Activated naive CD4-positive, alpha-beta T cell treated with anti-CD3 and anti-CD28 coated beads, Interleukin-2, amount 50 U/mL, for 16 hours (primary cell): ENCODE measurements around the gene CCBE1.

Experiments used
- DNase-seq: peaks from one replicate; pipeline ENCODE4 v3.0.0-alpha.2; 2020

CCBE1 gene

DNA sequence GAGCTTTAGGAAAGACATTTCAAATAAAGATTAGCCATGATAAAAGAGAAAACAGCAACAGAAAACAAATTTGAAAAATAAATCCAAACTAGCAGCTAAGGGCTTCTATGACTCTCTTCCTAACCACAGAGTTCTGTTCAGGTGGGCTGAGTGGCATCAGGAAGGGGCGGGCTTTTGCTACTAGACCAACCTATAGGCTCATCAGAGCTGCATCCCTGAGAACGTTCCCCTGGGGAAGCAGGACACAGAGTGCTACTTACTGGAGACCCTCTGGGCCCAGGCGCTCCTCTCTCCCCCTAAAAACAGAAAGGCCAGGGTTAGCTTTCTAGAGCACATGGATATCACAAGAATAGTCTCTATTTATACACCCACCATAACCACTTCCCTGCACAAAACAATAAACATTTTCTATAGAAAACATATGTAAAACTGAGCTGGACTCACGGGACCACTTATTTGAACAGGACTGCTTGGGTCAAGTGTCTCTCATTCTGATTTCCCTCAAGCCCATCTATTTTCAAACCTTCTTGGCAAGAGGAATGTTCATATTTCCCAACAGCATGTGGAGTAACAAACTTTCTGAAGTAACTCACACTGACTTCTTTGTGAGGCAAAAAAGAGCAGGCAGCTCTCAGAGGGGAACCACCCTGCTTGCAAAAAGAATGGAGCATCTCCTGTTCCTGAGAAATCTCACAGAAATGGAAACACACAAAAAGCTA lies 259.2 kb downstream of the CCBE1 start:
- no peak for DNase-seq

DNA sequence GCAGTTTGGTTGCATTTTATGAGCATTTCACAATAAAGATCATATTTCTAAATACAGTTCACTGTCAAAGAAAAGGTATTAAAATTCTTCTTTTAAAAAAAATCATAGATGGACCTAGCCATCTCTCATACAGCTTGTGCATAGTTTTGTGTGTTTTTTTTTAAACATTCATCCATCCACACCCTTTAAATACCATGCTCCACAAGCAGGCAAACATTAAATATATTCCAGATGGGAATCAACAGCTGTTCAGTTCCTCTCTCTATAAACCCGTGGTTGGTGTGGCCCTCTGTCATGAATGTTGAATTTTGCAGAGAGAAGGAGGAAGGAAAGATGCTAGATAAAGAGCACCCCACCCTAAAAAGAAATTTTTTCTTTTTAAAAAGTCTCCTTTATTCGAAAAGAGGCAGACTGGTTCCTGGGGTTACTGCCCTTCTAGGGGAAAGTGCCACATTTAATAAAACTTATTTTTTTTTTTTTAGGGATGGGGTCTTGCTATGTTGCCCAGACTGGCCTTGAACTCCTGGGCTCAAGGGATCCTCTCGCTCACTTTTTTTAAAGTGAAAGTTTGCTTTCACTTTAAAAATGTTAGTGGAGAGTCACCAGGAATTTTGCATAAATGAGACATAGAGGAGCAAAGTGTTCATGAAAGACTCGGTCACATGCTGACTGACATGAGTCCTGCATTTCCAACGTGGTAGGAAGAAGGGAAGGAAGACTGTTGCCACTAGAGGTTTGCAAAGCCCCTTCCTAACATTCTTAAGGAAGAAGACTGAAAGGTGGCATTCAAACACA lies 264.2 kb downstream of the CCBE1 start:
- no peak for DNase-seq

DNA sequence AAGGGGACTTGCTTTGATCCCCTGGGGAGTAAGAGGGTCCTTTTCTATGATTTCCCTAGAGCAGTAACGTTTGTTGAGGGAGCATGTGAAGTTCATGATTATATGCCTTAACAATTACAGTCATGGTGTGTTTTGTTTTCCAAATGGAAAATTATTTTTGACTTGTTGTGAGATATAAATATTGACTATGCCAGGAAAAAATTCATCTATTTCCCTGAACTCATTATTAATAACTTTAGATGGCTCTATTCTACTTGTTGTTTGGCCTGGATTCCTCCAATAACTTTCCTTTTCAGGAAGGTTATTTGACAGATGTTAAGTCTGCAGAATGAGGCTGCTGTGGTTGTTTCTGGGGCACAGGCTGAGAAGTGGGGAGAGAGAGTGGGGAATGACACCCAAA lies 266.1 kb downstream of the CCBE1 start:
- DNase-seq, result no peak

DNA sequence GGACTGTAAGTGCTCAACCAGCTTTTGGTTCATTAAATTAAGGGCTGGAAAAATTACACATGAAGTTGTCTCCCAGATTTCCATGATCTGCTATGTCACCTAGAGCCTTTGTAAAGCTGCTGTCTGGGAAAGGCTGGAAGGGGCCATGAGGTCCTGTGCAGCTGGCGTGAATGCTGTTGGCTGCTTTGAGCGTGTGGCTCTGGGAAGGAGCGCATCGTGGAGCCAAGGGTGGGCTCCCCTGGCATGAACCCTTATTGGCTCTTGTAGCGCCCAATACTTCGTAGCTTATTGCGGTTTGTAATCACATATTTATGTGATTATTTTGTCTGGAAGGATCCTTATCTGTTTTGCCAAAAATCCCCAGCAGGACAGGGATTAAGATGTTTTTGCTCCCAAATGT lies 267.6 kb downstream of the CCBE1 start:
- no peak for DNase-seq

GRCh38 chr18:59428018-59428417 lies 269.2 kb downstream of the CCBE1 start:
- no peak for DNase-seq

DNA sequence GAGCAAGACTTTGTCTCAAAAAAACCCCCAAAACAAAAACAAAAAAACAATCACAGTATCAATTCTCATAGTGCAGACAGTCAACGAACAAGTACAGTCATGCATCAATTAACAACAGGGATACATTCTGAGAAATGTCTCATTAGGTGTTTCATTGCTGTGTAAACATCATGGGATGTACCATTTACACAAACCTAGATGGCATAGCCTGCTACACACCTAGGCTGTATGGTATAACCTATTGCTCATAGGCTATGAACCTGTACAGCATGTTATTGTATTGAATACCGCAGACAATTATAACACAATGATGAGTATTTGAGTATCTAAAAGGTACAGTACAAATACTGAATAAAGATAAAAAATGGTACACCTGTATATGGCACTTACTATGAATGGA lies 270.4 kb downstream of the CCBE1 start:
- no peak for DNase-seq

DNA sequence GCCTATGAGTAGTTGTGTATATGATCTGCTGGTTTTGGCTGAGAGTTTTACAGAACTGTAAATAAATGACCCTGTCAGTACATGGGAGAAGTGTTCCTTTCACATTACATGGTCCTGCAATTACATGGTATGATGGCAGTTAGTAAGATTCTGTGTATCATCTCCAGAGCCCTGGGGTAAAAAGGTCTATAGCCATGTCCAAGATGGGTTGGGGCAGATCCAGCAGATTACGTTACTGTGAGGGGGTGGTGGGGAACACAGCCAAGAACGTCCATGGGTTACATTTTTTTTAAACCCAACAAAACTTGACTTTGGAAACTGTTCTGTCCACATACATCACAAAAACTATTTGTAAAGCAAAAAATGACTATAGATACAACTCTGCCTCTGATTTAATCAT lies 274.0 kb downstream of the CCBE1 start:
- no peak for DNase-seq

- DNase-seq, result no peak
Measured at GRCh38 chr18:59420244-59420643, 277.0 kb downstream of the CCBE1 start.

GRCh38 chr18:59419386-59419785 lies 277.8 kb downstream of the CCBE1 start:
- DNase-seq, result no peak

GRCh38 chr18:59416818-59417217 lies 280.4 kb downstream of the CCBE1 start:
- no peak for DNase-seq

DNA sequence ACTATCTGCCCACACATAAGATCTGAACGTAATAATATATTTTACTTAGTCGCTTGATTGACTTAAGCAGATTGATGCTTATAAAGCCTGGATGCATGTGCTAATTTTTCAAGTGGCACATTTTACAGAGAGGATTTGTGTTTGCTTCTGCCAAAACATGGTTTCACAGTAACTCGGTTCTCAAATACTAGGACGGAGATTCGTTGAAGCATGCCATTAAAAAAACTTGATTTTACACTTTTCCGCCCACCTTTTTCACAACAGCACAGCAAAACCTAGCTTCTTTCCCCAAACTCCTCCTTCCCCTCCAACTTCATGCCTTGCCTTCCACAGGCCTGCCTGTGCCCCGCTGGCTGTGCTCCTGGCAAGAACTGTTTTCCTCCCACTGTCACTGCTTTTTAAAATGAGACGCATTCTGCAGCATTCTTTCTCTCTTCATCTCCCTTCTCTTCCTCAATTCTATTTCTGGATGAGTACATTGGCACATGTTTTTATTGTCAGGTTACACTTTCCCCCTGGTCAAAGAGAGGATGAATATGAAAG lies 283.0 kb downstream of the CCBE1 start:
- DNase-seq, result no peak

GRCh38 chr18:59402432-59403090 lies 294.7 kb downstream of the CCBE1 start:
- peak; percentile 73 for DNase-seq

- DNase-seq, result no peak
Measured at GRCh38 chr18:59400407-59400806, 296.8 kb downstream of the CCBE1 start.

GRCh38 chr18:59395226-59396175 lies 301.7 kb downstream of the CCBE1 start:
- DNase-seq, result no peak

- no peak for DNase-seq
Measured at GRCh38 chr18:59393381-59393780, 303.8 kb downstream of the CCBE1 start.

- DNase-seq, result no peak
Measured at GRCh38 chr18:59388817-59389216, 308.4 kb downstream of the CCBE1 start.

- no peak for DNase-seq
Measured at GRCh38 chr18:59387687-59388565, 309.3 kb downstream of the CCBE1 start.

DNA sequence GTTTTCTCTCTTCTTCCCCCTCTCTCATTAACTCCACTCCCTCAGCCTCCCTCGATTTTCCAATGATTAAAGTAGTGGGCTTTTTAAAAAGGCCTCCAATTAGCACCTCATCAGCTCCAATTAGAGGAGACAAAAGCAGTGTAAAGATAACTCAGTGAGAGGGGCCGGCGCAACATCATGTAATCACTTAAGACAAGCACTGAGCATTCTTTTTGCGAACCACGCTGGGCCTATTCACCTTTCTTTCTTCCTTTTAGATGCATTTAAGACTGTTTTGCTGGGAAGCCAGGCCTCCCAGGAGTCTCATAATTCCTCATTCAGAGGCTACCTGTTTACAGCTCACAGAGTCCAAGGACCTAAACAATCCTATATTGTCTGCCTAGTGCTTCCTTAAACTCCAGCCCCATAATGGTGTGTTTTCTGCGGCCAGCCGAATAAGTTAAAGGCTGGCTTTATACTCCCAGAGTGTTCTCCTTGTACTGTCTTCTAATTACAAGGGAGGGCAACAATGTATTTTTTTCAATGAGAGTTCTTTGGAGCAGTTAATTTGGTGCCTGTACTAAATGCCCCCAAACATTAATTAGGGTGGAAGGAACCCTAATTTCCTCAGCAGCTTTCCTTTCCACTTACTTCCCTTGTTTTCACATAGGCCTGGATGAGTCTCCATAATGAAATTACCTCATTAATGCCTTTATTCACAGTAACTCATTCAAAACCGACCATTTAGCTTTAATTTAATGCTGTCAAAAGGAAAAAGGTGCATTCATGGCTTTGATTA lies 310.1 kb downstream of the CCBE1 start:
- no peak for DNase-seq

DNA sequence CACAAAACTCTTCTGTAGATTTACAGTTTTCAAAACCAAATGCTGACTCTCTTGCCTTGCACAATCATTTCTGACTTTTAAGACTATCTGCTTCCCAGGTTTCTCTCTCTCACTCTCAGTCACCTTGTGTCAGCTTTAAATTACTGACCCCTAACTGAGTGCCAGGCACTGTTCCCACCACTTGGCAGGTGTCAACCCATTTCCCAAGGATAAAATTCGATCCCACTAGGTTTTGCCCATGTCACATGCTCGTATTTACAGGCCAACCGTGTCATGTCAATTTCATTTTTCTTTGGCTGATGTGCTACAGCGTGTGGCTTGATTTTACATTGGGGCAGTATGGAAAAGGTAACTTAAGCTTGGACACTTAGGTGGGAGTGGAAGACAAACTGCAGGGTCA lies 312.0 kb downstream of the CCBE1 start:
- no peak for DNase-seq

GRCh38 chr18:59383851-59384250 lies 313.4 kb downstream of the CCBE1 start:
- DNase-seq, result no peak

GRCh38 chr18:59382383-59382782 lies 314.8 kb downstream of the CCBE1 start:
- DNase-seq, result no peak
